GM19395 (cell line): ENCODE data around the gene ZNF17.

Source experiments
- ATAC-seq: cut with Tn5 transposase; IDR thresholded peaks from one replicate; pipeline ENCODE4 v1.9.1; 2021; ENCODE audit warnings: mild to moderate bottlenecking, moderate library complexity; ENCODE audit not compliant: unreplicated experiment

ZNF17 gene

DNA sequence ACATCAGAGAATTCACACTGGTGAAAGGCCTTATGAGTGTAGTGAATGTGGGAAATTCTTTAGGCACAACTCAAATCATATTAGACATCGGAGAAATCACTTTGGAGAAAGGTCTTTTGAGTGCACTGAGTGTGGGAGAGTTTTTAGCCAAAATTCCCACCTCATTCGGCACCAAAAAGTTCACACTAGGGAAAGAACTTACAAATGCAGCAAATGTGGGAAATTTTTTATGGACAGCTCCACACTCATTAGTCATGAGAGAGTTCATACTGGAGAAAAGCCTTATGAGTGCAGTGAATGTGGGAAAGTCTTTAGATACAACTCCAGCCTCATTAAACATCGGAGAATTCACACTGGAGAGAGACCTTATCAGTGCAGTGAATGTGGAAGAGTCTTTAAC lies 10.1 kb downstream of the ZNF17 start:
- no peak for ATAC-seq

DNA sequence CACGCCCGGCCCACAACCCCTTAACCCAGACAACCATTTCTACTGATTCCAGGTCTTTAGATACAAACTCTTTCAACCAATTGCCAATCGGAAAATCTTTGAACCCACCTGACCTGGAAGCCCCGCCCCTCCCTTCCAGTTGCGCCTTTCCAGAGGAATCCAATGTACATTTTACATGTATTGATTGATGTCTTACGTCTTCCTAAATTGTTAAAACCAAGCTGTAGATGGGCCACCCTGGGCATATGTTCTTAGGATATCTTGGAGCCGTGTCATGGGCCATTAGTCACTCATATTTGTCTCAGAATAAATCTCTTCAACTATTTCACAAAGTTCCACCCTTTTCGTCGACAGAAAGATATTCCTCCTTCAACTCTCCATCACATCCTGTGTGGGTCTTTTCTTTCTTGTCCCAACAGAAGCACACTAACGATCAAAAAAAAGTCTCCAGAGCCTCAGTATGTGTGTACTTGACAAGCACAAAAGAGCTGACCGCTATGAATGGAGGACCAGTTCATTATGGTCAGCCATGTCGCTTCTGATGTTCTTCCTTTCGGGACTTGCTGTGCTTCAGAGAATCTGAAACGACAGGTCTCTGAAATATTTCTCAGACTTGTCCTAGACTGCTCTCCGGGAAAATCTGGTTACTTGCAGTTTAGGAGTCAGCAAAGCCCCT lies 23.6 kb downstream of the ZNF17 start:
- ATAC-seq = peak; percentile 9

DNA sequence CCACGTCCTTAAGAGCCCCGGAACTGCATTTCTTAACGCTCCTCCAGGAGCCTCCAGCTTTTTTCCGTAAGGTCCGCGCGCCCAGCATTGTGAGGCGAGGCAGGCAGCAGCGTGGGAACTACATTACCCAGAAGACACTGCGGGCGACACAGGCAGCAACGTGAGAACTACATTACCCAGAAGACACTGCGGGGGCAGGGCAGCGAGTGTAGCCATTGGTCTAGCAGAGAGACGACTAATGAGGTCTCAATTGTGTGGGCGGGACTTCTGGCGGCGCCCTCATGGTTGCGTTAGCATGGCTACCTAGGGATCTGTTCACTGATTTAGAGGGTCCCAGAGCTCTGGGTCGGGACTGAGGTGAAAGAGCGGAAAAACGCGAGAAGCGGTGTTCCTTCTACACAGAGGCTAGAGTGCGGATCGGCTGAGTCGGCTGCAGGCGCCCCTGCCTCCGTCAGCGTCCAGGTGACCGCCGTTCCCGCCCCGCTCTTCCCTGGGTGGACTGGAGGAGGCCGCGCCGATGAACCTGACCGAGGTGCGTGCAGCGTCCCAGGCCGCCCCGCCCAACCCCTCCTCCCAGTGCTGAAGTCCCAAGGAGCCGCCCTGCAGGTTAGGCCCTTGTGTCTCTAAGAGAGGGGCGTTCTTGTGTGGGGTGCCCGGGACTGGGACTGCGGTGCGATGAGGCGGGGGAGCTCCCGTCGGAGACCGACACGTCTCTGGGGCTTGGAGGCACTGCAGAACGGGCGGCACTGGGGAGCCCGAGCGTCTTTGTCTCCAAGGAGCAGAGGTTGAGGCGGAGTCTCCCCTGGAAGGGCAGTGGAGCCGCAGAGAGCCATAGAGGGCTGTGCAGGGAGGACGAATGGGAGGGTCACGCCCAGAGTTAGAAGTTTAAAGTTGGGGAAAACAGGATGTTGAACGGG lies 24.4 kb downstream of the ZNF17 start, which contains the start of gene ZNF749:
Gene ZNF749 (plus strand): TSS at position 264 of the 917 bp plus-strand sequence. CDS start 254 bp downstream, at position 518.
- peak; percentile 98 for ATAC-seq

DNA sequence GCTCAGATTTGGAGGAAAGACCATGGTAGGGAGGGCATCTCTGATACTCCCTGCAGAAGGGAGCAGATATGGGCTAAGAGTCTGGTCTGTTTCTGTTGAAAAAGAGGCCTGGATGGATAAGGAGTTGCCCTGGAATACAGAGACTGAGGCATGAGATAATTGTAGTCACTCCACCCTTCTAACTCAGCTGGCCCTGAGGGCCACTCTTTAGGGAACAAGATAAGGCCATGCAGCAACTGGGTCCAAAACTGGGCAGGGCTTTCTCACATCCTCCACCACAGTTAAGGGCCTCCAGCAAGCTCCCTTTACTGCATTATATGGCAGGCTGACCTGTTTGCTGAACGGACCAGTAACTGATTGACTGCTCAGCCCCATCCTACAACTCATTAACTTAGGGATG lies 25.5 kb downstream of the ZNF17 start:
- ATAC-seq = no peak

DNA sequence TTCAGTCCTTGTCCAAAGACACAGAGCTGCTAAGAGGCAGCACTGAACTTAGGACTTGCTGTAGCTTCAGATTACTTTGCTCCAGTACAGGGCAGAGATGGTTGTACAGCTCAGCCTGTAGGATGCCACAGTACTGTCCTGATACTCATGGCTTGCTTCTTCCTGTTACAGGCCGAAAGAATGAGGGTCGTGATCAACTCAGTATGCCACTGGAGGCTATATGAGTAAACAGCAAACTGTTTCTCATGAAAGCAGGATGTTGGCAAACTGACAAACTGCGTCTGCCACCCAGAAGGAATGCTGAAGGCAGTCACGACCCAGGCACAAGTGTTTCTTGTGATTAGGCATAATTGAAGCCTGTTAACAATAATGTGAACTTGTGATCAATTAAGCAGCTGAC lies 27.0 kb downstream of the ZNF17 start:
- no peak for ATAC-seq

DNA sequence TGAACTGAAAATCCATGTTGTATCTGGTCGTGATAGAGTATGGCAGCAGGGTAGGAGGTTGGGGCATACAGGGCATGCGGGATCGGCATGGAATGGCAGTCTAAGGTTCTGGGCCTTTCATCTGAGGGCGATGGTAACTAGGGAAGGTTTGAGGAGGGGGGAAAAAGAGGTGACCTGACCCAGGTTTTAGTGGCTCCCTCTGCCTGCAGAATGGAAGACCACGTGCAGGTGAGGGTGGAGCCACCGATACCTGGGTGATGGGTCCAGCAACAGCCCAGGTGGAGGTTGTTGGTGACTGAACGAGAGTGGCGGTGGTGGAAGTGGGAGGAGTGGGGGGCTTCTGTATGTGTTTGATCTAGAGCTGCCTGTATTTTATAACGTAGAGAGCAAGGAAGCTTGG lies 28.0 kb downstream of the ZNF17 start:
- ATAC-seq = no peak

DNA sequence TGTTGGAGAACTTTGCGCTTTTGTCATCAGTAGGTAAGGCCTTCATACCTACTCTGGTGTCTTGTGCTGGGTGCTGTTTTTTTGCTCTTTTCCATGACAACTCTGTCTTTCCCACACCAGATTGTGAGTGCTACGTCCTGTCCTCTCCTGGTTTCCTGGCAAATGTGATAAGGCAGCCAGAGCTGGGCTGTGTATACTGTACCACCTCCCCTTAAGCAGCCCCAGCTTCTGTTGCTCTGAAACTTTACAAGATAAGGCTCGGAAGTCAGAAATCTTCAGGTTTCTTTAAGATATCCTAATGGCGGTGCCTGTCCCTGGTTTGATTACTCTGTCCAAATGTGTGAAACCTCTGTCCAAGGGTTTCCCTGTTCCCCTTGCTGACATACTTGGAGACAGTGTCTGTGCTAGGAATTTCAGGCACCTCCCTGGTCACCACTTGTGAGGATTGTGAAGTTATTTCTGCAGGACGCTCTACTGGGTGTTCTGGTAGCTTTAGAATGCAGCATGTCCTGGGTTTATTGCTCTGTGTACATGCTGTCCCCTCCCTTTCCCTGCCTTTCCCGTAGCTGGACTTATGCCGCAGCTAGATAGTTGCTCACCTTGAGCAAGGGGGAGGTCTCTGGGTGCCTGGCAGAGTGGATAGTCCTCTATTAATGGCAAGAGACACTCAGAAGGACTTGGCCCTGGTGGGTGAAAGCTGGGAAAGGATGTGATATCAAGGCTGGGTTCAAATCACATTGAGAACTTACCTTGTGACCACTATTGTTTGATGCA lies 31.2 kb downstream of the ZNF17 start:
- ATAC-seq = no peak

DNA sequence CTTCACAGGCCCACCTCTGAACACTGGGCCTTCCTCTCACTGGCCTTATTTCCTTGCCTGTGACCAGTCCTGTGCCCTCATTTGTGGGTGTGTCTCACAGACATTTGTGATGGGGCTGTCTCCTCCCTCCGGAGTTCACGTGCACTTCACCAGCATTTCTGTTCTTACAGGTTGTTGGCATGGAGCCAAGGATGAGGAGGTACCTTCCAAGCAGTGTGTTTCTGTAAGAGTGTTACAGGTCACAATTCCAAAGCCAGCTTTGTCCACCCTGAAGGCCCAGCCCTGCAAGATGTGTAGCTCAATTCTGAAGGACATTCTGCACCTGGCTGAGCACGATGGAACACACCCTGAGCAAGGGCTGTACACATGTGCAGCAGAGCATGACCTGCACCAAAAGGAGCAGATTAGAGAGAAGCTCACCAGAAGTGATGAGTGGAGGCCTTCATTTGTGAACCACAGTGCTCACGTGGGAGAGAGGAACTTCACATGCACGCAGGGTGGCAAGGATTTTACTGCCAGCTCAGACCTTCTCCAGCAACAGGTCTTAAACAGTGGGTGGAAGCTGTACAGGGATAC lies 32.2 kb downstream of the ZNF17 start:
- ATAC-seq = no peak

DNA sequence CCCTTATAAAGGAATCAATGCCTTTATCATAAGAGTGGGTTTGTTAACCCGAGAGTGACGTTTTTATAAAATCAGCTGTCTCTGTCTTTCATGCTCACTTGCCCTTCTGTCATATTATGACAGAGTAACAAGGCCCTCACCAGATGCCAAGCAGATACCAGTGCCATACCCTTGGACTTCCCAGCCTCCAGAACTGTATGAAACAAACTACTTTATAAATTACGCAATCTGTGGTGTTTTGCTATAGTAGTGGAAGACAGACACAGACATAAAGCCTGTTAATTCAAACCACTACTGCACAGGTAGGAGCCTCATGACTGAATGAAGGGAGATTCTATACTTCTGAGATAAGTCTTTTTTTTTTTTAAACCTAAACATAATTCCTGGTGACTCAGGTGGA lies 41.3 kb downstream of the ZNF17 start:
- ATAC-seq = no peak

DNA sequence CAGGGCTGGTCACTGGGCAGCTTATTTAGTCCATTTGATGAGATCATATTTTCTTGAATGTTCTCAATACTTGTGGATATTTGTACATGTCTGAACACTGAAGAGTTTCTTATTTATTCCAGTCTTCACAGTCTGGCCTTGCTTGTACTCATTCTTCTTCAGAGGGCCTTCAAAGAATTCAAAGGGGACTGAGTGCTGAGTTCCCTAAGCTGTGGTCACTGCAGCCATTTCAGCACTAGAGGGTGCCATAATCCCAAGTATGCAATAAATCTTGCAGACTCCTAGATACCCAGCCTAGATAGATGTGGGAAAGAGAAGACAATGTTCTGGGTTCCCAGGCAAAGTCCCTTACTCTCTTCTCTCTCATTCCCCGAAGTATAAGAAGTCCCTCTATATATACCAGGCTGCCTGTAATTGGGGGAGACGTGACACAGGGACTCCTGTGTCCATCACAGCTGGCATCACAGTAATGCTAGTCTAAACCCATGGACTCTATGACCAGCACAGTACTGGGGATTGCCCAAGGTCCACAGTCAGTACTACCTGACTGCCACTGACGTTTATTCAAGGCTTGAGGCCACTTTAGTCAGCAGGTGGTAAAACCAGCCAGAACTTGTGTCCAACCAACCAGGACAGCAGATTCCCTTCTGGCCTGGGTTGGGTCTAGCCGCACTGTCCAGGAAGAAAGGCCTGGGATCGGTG lies 54.9 kb downstream of the ZNF17 start:
- no peak for ATAC-seq

DNA sequence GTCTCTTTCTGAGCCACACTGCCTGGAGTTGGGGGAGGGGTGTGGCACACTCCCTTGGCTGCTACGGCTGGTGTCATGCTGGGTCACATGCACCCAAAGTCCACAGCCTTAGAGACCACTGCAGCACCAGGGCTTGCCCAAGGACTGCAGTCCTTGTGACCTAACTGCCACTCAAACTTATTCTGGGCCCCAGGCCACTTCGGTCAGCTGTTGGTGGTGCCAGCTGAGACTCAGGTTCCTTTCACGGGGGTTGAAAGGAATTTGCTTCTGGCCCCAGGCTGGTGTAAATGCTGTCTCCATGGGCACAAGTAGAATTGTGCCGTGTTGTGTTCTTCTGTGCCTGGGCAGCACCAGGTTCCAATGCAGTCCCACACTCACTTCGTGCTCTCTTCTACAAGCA lies 55.5 kb downstream of the ZNF17 start:
- no peak for ATAC-seq
